GM18502 (cell line): Measurements from ENCODE around the gene RFX4.

Experiments used
- ATAC-seq: cut with Tn5 transposase; IDR thresholded peaks from one replicate; pipeline ENCODE4 v1.9.1; 2021; ENCODE audit warnings: mild to moderate bottlenecking; ENCODE audit not compliant: unreplicated experiment, poor library complexity

The RFX4 gene

DNA sequence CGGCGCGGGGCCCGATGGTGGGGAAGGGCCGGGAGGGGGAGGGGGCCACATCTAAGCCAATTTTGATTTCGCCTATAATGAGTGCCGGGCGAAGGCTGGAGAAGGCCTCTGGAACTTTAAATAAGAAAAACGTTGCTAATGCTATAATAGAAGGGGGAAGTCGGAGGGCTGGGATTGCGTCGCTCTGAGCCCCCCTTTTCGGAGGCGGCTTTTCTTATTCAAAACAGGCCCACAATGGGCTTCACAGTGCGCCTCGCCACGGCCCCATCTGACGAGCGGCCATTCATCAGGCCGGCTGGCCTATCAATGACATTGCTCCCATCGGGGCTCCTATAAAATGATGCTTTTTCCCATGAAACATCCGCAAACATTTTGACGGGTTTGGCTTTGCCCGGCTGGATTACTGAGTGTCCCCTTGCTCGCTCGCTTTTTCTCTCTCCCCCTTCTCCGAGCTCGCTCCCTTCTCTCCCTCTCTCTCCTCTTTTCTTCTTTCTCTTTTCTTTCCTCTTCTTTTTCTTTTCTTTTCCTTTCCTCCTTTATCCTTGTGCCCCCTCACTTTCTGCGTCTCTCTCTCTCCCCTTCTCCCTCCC is at the start of gene RFX4:
Gene RFX4 (plus strand): TSS at position 364 of the 590 bp plus-strand sequence. CDS start 317 bp downstream, outside the sequence.
- no peak for ATAC-seq

DNA sequence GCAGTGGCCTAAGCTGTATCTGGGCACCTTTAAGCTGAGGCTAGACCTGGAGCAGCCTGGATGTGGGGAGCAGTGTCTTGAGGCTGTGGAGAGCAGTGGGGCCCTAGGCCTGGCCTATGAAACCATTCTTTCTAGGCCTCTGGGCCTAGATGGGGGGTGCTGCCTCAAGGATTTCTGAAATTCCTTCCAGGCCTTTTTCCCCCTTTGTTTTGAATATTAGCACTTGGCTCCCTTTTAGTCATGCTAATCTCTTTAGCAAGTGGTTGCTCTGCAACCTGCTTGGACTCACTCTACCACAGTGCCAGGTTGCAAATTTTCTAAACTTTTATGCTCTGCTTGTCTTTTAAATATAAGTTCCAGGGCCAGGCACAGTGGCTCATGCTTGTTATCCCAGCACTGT is 41.6 kb upstream of the RFX4 start:
- no peak for ATAC-seq

DNA sequence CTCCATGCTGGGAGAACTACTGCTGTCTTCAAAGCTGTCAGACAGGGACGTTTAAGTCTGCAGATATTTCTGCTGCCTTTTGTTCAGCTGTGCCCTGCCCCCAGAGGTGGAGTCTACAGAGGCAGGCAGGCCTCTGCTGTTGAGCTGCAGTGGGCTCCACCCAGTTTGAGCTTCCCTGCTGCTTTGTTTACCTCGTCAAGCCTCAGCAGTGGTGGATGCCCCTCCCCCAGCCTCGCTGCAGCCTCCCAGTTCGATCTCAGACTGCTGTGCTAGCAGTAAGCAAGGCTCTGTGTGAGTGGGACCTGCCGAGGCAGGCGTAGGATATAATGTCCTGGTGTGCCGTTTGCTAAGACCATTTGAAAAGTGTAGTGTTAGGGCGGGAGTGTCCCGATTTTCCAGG is 31.4 kb upstream of the RFX4 start:
- no peak for ATAC-seq

DNA sequence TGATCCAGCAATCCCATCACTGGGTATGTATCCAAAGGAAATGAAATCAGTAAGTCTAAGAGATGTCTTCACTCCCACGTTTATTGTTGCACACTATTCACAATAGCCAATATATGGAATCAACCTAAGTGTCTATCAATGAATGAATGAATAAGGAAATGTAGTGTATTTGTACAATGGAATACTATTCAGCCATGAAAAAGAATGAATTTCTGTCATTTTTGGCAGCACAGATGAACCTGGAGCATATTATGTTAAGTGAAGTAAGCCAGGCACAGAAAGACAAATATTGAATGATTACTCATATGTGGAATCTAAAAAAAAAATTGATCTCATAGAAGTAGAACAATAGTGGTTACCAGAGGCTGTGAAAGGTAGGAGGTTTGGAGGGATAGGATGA is 30.6 kb upstream of the RFX4 start:
- ATAC-seq = no peak

DNA sequence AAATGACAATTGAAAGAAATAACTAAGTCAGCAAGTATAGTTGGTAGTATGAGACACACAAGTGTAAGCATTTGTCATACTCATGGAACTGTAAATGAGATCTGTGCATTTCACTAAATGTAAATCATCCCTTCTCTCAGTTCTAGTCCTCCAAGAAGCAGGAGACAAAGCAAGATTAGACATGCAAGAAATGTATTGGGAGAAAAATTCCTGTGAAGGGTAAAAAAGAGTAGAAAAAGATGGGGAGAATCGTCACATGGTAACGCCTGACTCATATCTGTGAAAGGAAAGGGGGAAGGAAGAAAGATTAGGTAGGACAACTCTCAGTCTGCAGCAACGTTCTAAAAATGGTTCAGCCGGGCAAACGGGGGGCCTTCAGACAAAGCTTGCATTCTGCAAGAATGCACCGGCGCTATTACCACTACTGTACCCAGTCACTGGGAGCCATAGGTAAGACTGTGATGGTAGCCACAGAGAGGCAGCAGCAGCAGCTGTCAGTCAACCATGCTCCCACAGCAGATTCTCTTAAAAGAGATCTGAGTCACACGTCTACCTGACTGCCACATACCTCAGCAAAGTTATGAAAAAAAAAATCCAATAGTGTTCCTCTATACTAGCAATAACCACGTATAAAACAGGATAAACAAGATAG is 18.0 kb upstream of the RFX4 start:
- no peak for ATAC-seq

DNA sequence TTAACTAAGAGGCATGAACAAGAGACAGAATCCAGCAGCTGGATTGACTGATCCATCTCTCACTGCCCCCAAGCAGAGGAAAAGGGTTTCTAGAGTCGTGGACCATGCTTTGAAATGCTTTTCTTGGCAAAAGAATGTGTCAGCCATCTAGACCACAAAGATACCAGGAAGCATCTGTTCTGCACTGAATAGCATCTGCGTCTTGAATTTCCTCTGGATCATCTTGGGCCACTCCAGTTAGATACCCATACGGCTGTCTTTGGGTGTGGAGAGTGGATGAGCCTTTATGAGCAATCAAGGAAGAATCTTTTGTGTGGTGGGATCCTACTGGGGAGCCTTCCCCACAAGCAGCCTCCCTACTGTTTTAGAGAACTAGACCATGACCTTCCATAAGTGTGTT is 16.0 kb upstream of the RFX4 start:
- no peak for ATAC-seq

DNA sequence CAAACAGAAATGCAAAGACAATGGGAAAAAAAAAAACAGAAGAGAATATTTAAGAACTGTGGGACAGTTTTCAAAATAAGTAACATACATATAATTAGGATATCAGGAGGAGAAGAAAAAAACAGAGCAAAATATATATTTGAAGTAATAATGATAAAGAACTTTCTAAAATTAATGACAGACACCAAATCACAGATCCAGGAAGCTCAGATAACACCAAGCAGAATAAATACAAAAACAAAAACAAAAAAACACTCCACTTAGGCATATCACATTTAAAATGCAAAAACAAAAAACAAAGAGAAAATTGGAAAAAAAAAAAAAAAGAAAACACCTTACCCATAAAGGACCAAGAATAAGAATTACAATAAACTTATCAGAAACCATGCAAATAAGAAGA is 9.6 kb upstream of the RFX4 start:
- no peak for ATAC-seq

DNA sequence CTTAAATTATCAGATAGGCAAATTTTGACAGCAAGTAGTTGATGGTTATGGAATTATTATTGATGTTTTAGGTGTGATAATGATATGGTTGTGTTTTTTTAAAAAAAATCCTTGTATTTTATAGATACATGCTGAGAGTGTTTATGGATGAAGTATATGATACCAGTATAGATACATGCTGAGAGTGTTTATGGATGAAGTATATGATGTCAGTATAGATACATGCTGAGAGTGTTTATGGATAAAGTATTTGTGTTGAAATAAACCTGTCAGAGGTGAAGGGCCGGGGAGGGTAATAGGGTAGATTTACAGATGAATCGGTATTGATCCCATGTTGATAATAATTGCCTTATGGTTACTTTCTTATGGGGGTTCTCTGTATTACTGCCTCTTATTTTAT is 6.0 kb upstream of the RFX4 start:
- no peak for ATAC-seq

DNA sequence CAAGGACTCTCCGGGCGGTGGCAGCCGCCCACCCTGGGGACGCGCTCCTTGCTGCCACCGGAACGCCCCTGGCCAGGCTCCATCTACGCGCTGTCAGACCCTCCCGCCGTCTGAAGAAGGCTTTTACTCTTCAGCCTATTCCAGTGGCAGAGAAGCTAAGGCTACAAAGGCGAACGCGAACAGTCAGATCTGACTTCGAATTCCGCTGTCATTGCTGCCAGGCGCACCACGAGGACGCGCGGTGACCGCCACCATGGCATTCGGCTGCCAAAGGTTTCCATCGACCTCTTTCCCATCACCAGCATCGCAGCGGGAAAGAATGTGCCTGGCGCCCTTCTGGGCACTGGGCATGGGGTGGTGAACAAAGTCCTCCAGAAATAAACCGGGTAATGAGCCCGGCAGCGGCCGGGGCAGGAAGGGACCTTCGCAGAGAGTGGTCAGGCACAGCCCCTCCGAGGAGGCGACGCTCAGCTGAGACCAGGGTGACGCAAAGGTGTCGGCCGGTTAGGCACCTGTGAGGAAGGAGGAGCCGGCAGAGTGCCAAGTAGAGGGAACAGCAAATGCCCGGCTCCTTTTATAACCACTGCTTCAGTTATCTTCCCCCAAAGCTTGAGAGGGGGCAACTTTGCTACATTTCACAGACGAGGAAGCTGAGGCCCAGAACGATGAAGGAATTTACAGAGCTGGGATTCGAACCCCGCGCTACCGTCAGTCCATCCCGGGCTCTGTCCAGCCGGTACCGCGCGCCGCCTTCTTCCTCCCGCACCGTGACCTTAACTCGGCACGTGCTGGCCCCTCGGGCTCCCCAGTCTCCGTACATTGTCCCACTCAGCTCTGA is 1.9 kb upstream of the RFX4 start:
- no peak for ATAC-seq

DNA sequence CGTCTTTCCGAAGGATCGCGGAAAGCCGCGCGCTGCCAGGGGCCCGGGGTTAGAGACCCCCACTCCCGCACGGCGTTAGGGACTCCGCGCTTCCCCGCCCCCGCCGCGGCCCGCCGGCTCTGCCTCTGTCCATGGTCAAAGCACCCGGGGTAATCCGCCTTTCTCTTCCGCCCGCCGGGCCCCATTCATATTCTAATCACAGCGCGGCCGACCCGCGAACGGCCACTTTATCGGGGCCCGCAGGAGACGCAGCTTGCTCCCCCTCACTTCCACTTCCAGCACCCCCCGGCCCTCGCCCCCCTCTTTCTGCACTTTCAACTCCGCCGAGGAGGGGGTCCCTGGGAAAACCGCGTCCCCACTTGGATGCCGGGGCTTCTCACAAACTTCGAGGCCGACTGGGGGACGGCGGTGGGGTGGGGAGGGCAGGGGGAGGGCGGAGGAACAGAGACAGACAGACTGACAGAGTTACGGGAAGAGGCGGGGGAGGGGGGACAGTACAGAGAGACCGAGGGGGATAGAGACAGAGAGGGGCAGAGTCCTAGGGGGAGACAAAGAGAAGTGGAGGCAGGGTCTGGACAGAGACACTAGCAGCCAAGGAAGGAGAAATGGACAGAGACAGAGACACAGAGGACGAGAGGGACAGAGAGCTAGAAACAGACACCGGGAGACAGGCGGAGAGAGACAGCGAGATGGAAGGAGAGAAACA is 1.1 kb upstream of the RFX4 start:
- ATAC-seq = no peak

DNA sequence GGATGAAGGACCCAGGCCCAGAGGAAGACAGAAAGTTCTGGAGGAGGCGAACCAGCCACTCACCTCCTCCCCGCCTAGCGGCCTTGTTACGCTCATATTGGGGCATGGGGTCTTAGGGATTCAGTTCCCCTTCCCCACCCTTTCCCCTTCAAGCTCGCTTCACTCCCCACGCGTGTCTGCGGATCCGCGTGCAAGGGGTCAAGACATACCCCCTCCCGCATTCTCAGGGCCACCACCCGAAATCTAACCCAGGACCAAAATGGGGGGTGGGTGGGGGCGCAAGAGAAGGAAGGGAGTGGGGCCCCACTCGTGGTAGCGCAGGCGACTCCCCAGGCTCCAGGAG is 584 bp upstream of the RFX4 start:
- ATAC-seq = no peak

DNA sequence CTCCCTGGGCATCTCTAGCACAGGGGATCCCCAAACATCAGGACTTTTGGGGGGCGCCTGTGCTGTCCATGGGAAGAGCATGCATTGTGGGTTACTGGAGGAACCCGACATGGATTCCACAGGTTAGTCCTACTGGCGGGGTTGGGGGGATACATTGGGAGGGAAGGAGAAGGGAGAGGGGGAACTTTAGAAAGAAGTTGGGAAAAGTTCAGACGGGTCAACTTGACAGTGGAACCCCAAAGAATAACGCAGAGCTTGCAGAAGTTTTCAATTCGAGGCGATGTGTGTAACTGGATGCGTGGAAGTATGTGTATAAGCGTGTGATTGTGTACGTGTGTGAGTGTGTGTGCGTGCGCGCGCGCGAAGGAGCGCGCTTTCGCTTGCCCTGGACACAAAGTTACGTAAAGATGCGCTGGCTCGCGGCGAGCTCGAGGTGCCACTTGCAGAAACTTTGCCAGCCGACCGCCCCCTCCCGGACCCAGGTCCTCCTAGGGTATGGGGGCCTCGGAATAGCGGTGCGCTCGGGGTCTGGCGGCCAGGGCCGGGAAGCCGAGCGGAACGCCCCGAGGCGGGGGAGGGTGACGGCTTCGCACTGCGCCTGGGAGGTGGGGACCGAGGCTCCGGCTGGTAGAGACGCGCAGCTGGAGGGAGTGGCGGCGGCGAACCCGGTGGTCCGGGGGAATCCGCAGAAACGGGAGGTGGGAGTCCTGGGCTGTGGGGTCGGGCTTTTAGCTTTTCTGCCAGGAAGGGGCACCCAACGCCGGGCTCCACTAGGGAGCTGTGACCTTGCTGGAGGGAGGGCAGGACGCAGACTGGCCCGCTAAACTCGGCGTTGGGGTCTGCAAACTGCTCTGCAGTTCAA is 669 bp downstream of the RFX4 start:
- no peak for ATAC-seq

DNA sequence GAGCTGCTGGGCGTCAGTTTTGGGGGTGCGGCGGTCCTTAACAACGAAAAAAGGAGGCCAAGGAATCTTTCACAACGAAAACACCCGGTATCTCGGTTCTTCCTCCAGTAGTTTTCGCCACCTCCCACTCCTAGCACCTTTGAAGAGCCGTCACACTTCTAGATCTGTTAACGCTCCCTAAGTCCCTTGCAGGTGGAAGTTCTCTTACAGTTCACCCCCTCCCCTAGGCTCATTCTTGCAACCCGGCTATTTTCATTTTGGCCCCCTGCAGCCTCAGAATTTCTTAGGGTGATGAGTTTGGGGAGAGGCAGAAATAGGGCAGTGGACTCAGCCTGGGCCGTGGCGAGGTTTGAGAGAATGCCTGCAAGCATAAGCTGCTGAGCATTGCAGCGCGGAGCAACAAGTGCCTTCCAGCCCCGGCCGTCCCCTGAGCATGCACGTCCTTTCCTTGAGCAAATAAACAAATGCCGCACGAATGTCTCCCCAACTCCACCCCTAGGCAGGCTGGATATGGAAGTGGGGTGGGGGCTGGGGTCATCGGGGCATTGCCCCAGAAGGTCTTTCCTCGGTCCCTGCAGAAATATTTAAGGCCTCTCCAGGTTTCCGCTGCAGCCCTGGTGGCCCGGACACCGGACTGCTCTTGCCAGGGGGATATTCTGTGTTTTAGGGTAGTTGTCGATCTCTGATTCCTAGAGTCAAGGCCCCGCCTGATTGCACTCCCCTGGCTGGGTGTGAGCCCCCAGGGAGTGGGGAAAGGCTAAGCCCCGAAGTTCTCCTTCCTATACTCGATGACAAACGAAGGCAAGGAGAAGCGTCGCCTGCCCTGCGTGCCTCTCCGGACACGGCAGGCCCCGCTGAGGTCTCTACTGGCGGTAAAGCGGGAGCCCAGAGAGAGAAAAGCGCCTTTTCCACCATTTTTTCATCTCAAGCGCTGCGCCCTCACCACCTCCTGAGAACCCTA is 1.6 kb downstream of the RFX4 start:
- ATAC-seq = no peak

DNA sequence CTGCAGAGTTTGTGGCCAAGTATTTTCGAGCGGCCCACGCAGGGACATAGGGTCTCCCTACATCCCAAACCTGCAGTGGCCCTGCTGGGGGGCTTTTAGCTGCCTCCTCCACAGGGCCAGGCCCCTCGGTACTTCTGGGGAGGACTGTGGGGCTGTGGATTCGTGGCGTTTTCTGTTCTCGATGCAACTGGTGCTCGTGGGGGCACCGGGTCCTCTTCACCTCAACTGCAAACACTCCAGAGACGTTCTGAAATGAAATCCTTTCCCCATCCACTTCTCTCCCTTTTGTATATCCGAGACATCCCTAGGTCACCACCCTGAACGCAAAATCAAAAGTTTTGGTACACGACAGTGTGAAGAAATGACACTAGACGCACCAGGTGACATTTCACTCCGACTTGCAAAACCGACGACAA is 2.3 kb downstream of the RFX4 start:
- no peak for ATAC-seq

DNA sequence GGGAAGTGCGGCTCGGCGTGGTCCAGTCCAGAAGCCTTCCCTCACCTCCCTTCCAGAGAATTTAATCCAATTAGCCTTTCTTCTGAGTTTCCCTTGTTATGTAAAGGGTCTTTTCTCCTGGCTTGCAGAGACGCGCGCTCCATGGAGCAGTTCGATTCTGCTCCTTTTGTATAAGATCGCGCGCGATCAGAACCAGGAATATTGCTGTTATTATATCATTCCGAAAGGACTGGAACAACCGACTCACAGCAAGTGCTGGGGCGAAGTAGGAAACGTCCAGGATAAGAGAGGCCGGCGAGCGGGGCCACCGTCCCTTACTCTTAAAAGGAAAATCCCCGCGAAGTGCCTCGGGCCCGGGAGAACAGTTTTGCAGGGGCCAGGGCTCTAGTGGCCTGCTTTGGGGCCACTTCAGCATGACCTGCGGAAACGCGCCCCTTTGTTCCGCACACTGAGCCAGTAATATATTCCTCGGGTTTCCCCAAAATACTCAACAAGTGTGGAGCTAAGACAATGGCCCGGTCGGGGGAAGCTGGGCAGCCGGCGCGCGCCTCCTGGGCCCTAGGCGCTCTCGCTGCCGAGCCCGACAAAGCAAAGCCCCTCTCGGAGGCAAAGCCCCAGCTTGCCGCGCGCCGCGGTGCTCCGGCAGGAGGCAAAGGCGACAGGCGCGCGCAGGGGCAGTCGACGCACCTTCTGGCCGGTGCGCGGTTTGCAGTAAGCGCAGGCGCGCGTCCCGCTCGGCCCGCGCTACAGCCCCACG is 2.9 kb downstream of the RFX4 start:
- ATAC-seq = no peak

DNA sequence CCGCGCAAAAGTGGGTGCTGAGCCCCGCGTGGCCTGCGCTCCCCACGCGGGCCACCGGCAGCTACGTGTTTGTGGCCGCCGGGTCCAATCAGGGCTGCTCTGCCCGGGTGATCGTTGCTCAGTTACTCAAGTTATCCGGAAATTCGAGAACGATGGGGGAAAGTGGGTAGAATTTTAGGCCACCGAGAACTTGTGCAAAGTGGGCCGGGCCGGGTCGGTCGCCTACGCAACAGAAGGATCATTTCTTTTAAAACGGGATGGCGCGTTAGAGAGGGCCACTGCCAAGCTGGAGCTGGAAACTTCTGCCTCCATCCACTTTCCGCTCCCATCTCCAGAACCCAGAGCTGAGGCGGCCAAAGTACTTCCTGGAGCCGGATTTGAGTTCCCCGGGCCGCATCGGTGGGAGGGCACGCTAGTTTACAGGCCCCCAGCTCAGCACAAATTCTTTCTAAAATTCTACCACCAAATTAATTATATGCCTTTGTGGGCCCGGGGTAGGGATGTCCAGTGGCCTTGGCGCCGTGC is 3.5 kb downstream of the RFX4 start:
- ATAC-seq = no peak

DNA sequence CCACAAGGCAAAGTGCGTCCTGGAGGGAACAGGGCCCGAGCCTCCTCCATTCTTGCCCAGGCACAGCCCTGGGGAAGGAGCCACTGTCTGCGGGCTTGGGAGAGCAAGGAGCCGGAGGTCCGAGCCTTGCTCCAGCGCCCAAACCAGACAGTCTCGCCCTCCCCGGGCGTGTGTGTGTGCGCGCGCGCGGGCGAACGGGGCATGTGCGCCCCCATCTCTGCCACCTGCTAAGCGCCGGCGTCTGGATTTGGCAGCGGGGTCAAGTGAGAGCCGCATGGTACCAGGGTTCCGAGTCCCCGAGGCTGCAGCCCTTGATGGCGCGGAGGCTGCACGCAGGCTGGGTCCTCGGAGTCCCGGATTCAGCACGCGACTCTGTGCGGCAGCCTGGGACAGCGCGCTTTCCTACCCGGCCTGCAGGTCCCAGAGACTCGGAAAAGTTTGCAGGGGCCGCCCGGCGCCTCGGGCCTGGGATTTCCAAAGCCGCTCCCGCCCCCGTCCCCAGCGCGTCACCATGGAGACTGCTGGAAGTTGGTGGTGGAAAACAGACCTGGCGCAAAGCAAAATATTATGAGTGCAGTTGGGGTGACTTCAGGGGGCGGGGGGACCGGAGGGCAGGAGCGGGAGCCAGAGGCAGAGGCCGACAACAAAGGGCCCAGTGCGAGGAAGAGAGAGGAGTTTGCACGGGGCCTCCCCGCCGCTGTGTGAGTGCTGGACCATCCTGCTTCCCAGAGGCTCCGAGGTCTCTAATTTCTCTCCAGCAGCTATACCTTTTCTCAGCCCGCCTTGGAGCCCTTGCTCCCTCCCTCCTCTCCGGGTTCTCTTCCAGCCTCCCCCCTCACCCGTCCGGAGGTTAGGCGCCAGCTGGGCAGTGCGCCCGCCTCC is 4.2 kb downstream of the RFX4 start:
- ATAC-seq = no peak
